GM21526 (cell line): ENCODE measurements around the gene SCYL3.

ENCODE experiments used
- ATAC-seq: cut with Tn5 transposase; IDR thresholded peaks from one replicate; pipeline ENCODE4 v1.9.1; 2021; ENCODE audit warnings: moderate library complexity; ENCODE audit not compliant: unreplicated experiment, low FRiP score

The SCYL3 gene

GRCh38 chr1:169901115-169901514, 7.4 kb upstream of the SCYL3 start:
- no peak for ATAC-seq

GRCh38 chr1:169900571-169900970, 6.9 kb upstream of the SCYL3 start:
- no peak for ATAC-seq

- ATAC-seq: no peak
These were observed 6.0 kb upstream of the SCYL3 start for GRCh38 chr1:169899519-169900217.

- no peak for ATAC-seq
These were observed 2.3 kb upstream of the SCYL3 start for GRCh38 chr1:169896013-169896412.

- no peak for ATAC-seq
These were observed 889 bp upstream of the SCYL3 start for GRCh38 chr1:169894424-169895145.

- no peak for ATAC-seq
These were observed 610 bp downstream of the SCYL3 start for GRCh38 chr1:169892927-169893644.

GRCh38 chr1:169892176-169892926, 1.3 kb downstream of the SCYL3 start:
- no peak for ATAC-seq

GRCh38 chr1:169891539-169891885, 2.2 kb downstream of the SCYL3 start:
- no peak for ATAC-seq

GRCh38 chr1:169890761-169891538, 2.7 kb downstream of the SCYL3 start:
- no peak for ATAC-seq

GRCh38 chr1:169889871-169890270, 3.8 kb downstream of the SCYL3 start:
- no peak for ATAC-seq

GRCh38 chr1:169886931-169887330, 6.8 kb downstream of the SCYL3 start:
- ATAC-seq: no peak

- no peak for ATAC-seq
These were observed 7.3 kb downstream of the SCYL3 start for GRCh38 chr1:169886422-169886821.

- no peak for ATAC-seq
These were observed 8.5 kb downstream of the SCYL3 start for GRCh38 chr1:169885207-169885606.

GRCh38 chr1:169884634-169885033, 9.1 kb downstream of the SCYL3 start:
- no peak for ATAC-seq

- ATAC-seq: no peak
These were observed 11.6 kb downstream of the SCYL3 start for GRCh38 chr1:169882039-169882511.

GRCh38 chr1:169879034-169879840, 14.5 kb downstream of the SCYL3 start:
- no peak for ATAC-seq

- no peak for ATAC-seq
These were observed 15.2 kb downstream of the SCYL3 start for GRCh38 chr1:169878498-169878897.

GRCh38 chr1:169877800-169878491, 15.8 kb downstream of the SCYL3 start:
- no peak for ATAC-seq

- no peak for ATAC-seq
These were observed 19.5 kb downstream of the SCYL3 start for GRCh38 chr1:169874229-169874628.
